NB4 (cell line): ENCODE results near the gene PPA2.
A peak's percentile ranks its signal among the peaks of the same experiment; 100 is the strongest.

Experiments used
- DNase-seq: peaks from one replicate; pipeline ENCODE4 v3.0.0; 2010; ENCODE audit warnings: low read depth
- H3K4me3 ChIP-seq: one replicate; pipeline ENCODE4 v1.5.1; 2011; ENCODE audit warnings: mild to moderate bottlenecking, low read depth, low read length, moderate library complexity
- MYC ChIP-seq: IDR thresholded peaks from 2 replicates; pipeline ENCODE4 v1.6.1; 2011; ENCODE audit warnings: low read depth, low read length
- POLR2A ChIP-seq: IDR thresholded peaks from 2 replicates; pipeline ENCODE4 v1.6.1; 2011; ENCODE audit warnings: mild to moderate bottlenecking; ENCODE audit not compliant: insufficient read length; ENCODE audit errors: extremely low read depth
- TF ChIP-seq, protein P1 (sequence below): IDR thresholded peaks from 2 replicates; pipeline ENCODE4 v1.6.1; 2011; ENCODE audit warnings: low read depth, low read length
- TF ChIP-seq, protein P2 (sequence below): IDR thresholded peaks from one replicate; pipeline ENCODE4 v1.5.1; 2012; ENCODE audit warnings: low read depth, low read length

Gene PPA2

DNA sequence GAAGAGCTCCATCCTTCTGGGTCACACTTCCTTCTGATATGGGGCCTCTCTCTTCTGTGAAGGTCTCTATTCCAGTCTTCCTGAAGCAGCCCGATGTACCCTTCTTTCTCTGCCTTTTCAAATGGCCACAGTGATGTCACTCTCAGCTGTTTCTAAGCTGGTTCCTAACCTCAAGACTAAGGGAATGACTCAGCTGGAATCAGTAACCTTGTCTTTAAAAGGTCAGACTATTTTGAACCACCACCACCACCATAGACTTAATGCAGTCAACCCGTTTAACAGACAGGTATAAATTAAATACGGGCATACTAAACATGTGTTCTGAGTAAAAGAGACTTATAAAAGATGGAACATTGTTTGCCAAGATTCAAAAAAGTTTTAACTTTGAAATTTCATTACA, 121.0 kb downstream of the PPA2 start:
- H3K4me3 ChIP-seq, result no peak overlapping the region
- TF ChIP-seq MYC, result no peak
- TF ChIP-seq, protein P1, sequence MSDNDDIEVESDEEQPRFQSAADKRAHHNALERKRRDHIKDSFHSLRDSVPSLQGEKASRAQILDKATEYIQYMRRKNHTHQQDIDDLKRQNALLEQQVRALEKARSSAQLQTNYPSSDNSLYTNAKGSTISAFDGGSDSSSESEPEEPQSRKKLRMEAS, result no peak
- TF ChIP-seq POLR2A, result no peak
- TF ChIP-seq, protein P2, sequence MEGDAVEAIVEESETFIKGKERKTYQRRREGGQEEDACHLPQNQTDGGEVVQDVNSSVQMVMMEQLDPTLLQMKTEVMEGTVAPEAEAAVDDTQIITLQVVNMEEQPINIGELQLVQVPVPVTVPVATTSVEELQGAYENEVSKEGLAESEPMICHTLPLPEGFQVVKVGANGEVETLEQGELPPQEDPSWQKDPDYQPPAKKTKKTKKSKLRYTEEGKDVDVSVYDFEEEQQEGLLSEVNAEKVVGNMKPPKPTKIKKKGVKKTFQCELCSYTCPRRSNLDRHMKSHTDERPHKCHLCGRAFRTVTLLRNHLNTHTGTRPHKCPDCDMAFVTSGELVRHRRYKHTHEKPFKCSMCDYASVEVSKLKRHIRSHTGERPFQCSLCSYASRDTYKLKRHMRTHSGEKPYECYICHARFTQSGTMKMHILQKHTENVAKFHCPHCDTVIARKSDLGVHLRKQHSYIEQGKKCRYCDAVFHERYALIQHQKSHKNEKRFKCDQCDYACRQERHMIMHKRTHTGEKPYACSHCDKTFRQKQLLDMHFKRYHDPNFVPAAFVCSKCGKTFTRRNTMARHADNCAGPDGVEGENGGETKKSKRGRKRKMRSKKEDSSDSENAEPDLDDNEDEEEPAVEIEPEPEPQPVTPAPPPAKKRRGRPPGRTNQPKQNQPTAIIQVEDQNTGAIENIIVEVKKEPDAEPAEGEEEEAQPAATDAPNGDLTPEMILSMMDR, result no peak
- peak; percentile 26 for DNase-seq

DNA sequence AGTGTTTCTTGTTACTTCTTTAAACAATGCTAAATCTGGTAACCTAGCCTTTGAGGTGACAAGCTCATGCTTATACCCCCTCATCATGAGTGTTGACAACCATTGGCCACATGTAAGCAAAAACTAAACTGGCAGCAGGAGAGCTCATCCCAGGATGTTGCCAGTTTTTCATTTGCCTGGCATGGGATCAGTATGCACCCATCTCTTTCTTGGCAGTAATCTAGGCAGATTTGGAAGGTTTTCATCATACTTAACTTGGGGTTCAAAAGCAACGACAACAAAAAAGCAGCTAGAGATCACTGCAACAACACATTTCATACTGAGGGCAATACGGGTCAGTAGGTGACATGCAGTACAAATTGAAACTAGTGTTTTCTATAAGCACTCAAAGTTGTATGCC, 122.0 kb downstream of the PPA2 start:
- DNase-seq, result no peak
- TF ChIP-seq MYC (no peak), POLR2A (no peak)
- TF ChIP-seq, protein P2, result no peak
- TF ChIP-seq, protein P1, result no peak
- no peak overlapping the region for H3K4me3 ChIP-seq

DNA sequence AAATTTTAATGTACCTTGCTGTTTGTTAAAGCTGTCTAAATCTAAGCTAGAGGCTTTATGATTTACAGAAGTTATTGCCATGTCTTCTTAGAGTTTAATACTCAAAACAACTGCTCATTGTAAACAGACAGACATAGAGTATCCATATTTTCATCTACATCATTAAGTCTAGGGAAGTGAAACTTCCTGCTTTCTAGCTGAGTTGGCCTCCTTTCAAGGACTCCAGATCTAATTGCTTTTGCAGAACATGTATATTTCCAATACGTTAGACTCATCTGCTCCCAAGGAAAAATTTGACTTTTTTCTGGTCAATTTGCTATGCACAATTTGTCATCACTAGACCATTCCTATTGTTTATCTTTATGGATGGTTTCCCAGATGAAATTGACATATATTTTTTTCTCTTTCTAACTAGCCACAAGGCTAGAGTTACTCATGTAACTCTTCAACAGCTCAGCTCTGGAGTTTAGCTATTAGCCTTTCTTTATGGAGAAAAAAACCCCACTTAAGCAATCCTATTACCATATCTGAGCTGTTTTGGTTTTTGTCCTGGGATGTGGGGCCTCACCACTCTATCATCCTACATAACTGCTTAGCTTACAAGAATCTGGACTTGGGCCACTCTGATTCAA, 122.9 kb downstream of the PPA2 start:
- H3K4me3 ChIP-seq, result no peak overlapping the region
- peak; percentile 8 for DNase-seq
- no peak for TF ChIP-seq MYC
- TF ChIP-seq, protein P2, result no peak
- no peak for TF ChIP-seq POLR2A
- TF ChIP-seq, protein P1, result no peak

DNA sequence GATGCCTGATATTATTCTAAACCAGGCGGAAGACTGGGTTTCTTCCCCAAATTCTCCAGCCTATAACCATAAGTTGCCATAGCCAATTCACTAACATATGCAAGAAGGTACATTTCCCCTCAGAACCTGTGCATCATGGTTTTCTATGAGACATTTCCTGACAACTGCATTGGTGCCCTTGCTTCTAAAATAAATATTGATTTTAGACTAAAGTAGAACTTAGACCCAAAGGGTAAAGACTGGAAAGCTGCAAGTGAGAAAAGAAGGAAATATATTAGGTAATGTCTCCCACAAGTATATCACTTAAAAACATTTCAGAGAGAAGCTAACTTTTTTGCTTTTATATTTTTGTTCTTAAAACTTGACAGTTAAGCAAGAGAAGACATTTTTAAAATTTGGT, 125.1 kb downstream of the PPA2 start:
- DNase-seq, result no peak
- TF ChIP-seq, protein P1, result no peak
- TF ChIP-seq, protein P2, result no peak
- no peak for TF ChIP-seq MYC
- TF ChIP-seq POLR2A, result no peak
- no peak overlapping the region for H3K4me3 ChIP-seq

DNA sequence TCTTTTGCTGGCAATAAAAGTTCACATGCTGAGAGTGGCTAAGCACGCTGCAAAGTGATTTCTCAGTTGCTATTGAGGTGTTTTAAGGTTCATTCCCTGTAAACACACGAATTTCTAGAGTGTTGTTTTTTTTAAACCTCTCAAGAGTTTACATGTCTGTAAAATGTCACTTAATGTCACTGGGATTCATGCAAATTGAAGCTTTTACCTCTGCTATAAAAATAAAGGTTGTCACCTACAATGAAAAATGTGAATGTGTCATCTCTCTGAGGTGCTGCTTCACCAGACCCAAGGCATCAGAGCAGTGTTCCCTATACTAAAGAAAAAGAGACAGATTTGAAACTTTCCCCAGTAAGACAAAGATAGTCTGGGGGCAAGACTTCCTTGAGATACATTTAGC, 127.0 kb downstream of the PPA2 start:
- no peak for DNase-seq
- TF ChIP-seq POLR2A (no peak), MYC (no peak)
- TF ChIP-seq, protein P1, result no peak
- TF ChIP-seq, protein P2, result no peak
- no peak overlapping the region for H3K4me3 ChIP-seq

DNA sequence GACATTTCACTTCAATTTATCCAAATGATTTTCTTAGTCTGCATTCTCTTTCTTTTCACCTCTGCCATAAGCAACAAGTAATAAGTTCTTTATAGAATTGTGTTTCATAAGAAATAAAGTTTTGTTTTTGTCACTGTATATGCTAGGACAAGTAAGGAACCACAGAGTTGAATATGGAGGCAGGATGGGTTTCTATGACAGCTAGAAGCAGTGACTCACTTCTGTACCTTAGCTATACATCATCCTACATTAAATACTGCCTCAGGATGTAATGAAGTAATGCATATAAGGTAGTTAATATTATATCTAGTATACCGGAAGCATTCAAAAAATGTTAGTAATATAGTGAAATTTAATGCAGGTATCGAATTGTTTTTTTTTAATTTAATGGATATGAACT, 128.0 kb downstream of the PPA2 start:
- no peak for DNase-seq
- TF ChIP-seq, protein P2, result no peak
- TF ChIP-seq POLR2A (no peak), MYC (no peak)
- TF ChIP-seq, protein P1, result no peak
- H3K4me3 ChIP-seq, result no peak overlapping the region
